HG03432 (cell line): ENCODE results near the gene EGFL7.

ENCODE experiments used
- ATAC-seq: cut with Tn5 transposase; IDR thresholded peaks from one replicate; pipeline ENCODE4 v1.9.1; 2021; ENCODE audit warnings: mild to moderate bottlenecking, moderate library complexity; ENCODE audit not compliant: unreplicated experiment

The EGFL7 gene

GRCh38 chr9:136662656-136663581, at the start of gene EGFL7:
TSS of gene EGFL7 (plus strand) at chr9:136662916. CDS start at chr9:136668283, 5,367 bp downstream.
- no peak for ATAC-seq

GRCh38 chr9:136613824-136614371, 48.8 kb upstream of the EGFL7 start:
- no peak for ATAC-seq

- ATAC-seq: no peak
These were observed 48.3 kb upstream of the EGFL7 start for GRCh38 chr9:136614372-136614922.

- ATAC-seq: no peak
These were observed 47.6 kb upstream of the EGFL7 start for GRCh38 chr9:136614967-136615623.

GRCh38 chr9:136615631-136616306, 46.9 kb upstream of the EGFL7 start:
- ATAC-seq: no peak

GRCh38 chr9:136616307-136616635, 46.4 kb upstream of the EGFL7 start:
- no peak for ATAC-seq

GRCh38 chr9:136616948-136617695, 45.6 kb upstream of the EGFL7 start:
- ATAC-seq: no peak

- ATAC-seq: no peak
These were observed 44.8 kb upstream of the EGFL7 start for GRCh38 chr9:136617746-136618579.

GRCh38 chr9:136618580-136619547, 43.9 kb upstream of the EGFL7 start:
- no peak for ATAC-seq

GRCh38 chr9:136619742-136620440, 42.8 kb upstream of the EGFL7 start:
- ATAC-seq: no peak

GRCh38 chr9:136620441-136621018, 42.2 kb upstream of the EGFL7 start:
- ATAC-seq: no peak

- ATAC-seq: no peak
These were observed 41.5 kb upstream of the EGFL7 start for GRCh38 chr9:136621019-136621733.

GRCh38 chr9:136621734-136622093, 41.0 kb upstream of the EGFL7 start:
- no peak for ATAC-seq

GRCh38 chr9:136622538-136622948, 40.2 kb upstream of the EGFL7 start:
- ATAC-seq: no peak

GRCh38 chr9:136623016-136623841, 39.5 kb upstream of the EGFL7 start:
- ATAC-seq: no peak

GRCh38 chr9:136623842-136624183, 38.9 kb upstream of the EGFL7 start:
- no peak for ATAC-seq
